CD4-positive, alpha-beta T cell treated with Interleukin-10 for 1 hour (primary cell): ENCODE results near the gene LCOR.
A peak's percentile ranks its signal among the peaks of the same experiment; 100 is the strongest.

Source experiments
- DNase-seq: peaks from one replicate; pipeline ENCODE4 v3.0.0-alpha.2; 2020

Gene LCOR

GRCh38 chr10:96890580-96890979, 58.5 kb downstream of the LCOR start:
- no peak for DNase-seq

GRCh38 chr10:96891840-96892239, 59.7 kb downstream of the LCOR start:
- DNase-seq = no peak

GRCh38 chr10:96895662-96896424, 63.7 kb downstream of the LCOR start:
- no peak for DNase-seq

- DNase-seq = no peak
Observed at GRCh38 chr10:96896884-96897589, 64.9 kb downstream of the LCOR start.

- DNase-seq = no peak
Observed at GRCh38 chr10:96902117-96902516, 70.0 kb downstream of the LCOR start.

- no peak for DNase-seq
Observed at GRCh38 chr10:96902731-96903358, 70.7 kb downstream of the LCOR start.

GRCh38 chr10:96904648-96905047, 72.5 kb downstream of the LCOR start:
- DNase-seq = no peak

- no peak for DNase-seq
Observed at GRCh38 chr10:96906864-96907263, 74.8 kb downstream of the LCOR start.

GRCh38 chr10:96910488-96911395, 78.6 kb downstream of the LCOR start:
- peak; percentile 51 for DNase-seq

GRCh38 chr10:96912405-96912804, 80.3 kb downstream of the LCOR start:
- DNase-seq = no peak

- no peak for DNase-seq
Observed at GRCh38 chr10:96913906-96914305, 81.8 kb downstream of the LCOR start.

- DNase-seq = no peak
Observed at GRCh38 chr10:96917628-96918027, 85.5 kb downstream of the LCOR start.

- DNase-seq = no peak
Observed at GRCh38 chr10:96918214-96919002, 86.3 kb downstream of the LCOR start.

GRCh38 chr10:96919785-96920430, 87.8 kb downstream of the LCOR start:
- DNase-seq = no peak

- no peak for DNase-seq
Observed at GRCh38 chr10:96921655-96922054, 89.6 kb downstream of the LCOR start.

- DNase-seq = no peak
Observed at GRCh38 chr10:96922978-96923948, 91.2 kb downstream of the LCOR start.

- DNase-seq = no peak
Observed at GRCh38 chr10:96924861-96925260, 92.8 kb downstream of the LCOR start.

- DNase-seq = no peak
Observed at GRCh38 chr10:96930469-96930868, 98.4 kb downstream of the LCOR start.

- no peak for DNase-seq
Observed at GRCh38 chr10:96935148-96935547, 103.0 kb downstream of the LCOR start.

GRCh38 chr10:96935810-96936209, 103.7 kb downstream of the LCOR start:
- no peak for DNase-seq
